HCT116 (cell line): ENCODE measurements around the gene ELK3. TPM values are rescaled to one million over a fixed set of nuclear protein-coding genes. Genes with fewer than 3 reads are reported as not detected.

Source experiments
- ATAC-seq: fragments of 200-7000 bp; cut with Tn5 transposase; 2 replicates; pipeline ENCODE4 v1.9.1; 2020; ENCODE audit warnings: mild to moderate bottlenecking, moderate library complexity
- BruUV-seq: library from RNA; stranded (reverse); fragments of 400-500 nt; replicated peaks from 2 replicates; lab custom pipeline; 2021; lab: Mats Ljungman, UMichigan
- CTCF ChIA-PET: fragments of 300-600 bp; sonication (Branson Sonifier 250); formaldehyde crosslinking; loops from one replicate; lab custom pipeline; 2021; ENCODE audit warnings: antibody characterized with exemption; lab: Charles Lee
- POLR2A ChIA-PET: fragments of 300-600, 350-600 bp; sonication (Branson Sonifier 250); formaldehyde crosslinking; loops from one replicate; lab custom pipeline; 2021; ENCODE audit warnings: antibody characterized with exemption; lab: Charles Lee
- RAD21 ChIA-PET, 2 experiments: fragments of 300-600 bp; sonication (Branson Sonifier 250); formaldehyde crosslinking; loops; one replicate each; lab custom pipeline; 2023; ENCODE audit warnings: low total read pairs in 2 of 2; ENCODE audit not compliant: uncharacterized antibody in 2 of 2, unreplicated experiment in 2 of 2, low non-redundant PET in 1 of 2; lab: Charles Lee
- DNase-seq: peaks from one replicate; pipeline ENCODE4 v3.0.0-alpha.2; 2010; ENCODE audit warnings: low read depth, low spot score
- H2AFZ ChIP-seq: fragments of 200-600 bp; shearing (Covaris generic), sonication (generic); 2 replicates; pipeline ENCODE4 v1.6.1; 2017; ENCODE audit warnings: low read depth, mixed run types, mixed read lengths, antibody characterized with exemption, low read length; ENCODE audit not compliant: poor library complexity, severe bottlenecking
- H3K27ac ChIP-seq: 2 replicates; pipeline ENCODE4 v1.5.1; 2012; ENCODE audit warnings: low read depth, low read length
- H3K27me3 ChIP-seq: fragments of 200-600 bp; sonication (generic); 2 replicates; pipeline ENCODE4 v1.6.1; 2016; ENCODE audit warnings: mixed run types, low read length, mixed read lengths; ENCODE audit not compliant: insufficient read depth
- H3K36me3 ChIP-seq, 2 experiments: fragments of 200-500 bp in 1 of 2; fragments of 200-600 bp in 1 of 2; sonication (Bioruptor generic) in 1 of 2; sonication (generic) in 1 of 2; 2 replicates each; pipeline versions ENCODE4 v1.5.1 to v1.6.1; 2014 to 2016; ENCODE audit warnings: low read length in 2 of 2, inconsistent platforms in 1 of 2, mixed read lengths in 1 of 2, mixed run types in 1 of 2; ENCODE audit not compliant: insufficient read depth in 2 of 2, control insufficient read depth in 1 of 2
- H3K4me1 ChIP-seq, 2 experiments: fragments of 200-600 bp in 1 of 2; sonication (generic) in 1 of 2; 2 replicates each; pipeline versions ENCODE4 v1.5.1 to v1.6.1; 2012 to 2017; ENCODE audit warnings: low read length in 2 of 2, inconsistent platforms in 1 of 2, mild to moderate bottlenecking in 1 of 2, mixed read lengths in 1 of 2, mixed run types in 1 of 2, moderate library complexity in 1 of 2; ENCODE audit not compliant: insufficient read depth in 2 of 2, control insufficient read depth in 1 of 2
- H3K4me2 ChIP-seq: fragments of 200-600 bp; sonication (generic); 2 replicates; pipeline ENCODE4 v1.6.1; 2017; ENCODE audit warnings: mixed run types, low read length, mixed read lengths
- H3K4me3 ChIP-seq, 2 experiments: fragments of 200-600 bp in 1 of 2; sonication (generic) in 1 of 2; replicated peaks in 1 of 2; 2 replicates each; pipeline ENCODE4 v1.5.1; 2011 to 2016; ENCODE audit warnings: low read length in 2 of 2, control low read depth in 1 of 2, low read depth in 1 of 2, mild to moderate bottlenecking in 1 of 2, mixed read lengths in 1 of 2, mixed run types in 1 of 2
- H3K79me2 ChIP-seq: fragments of 200-600 bp; sonication (generic); 2 replicates; pipeline ENCODE4 v1.6.1; 2017; ENCODE audit warnings: mild to moderate bottlenecking, mixed run types, low read length, moderate library complexity, mixed read lengths; ENCODE audit not compliant: insufficient read depth
- H3K9ac ChIP-seq: fragments of 200-600 bp; sonication (generic); 2 replicates; pipeline ENCODE4 v1.6.1; 2016; ENCODE audit warnings: low read length, mixed read lengths
- H3K9me2 ChIP-seq: fragments of 200-600 bp; sonication (generic), shearing (Covaris generic); 2 replicates; pipeline ENCODE4 v1.6.1; 2017; ENCODE audit warnings: mixed run types, mild to moderate bottlenecking, moderate library complexity; ENCODE audit not compliant: insufficient read depth
- H3K9me3 ChIP-seq, 2 experiments: fragments of 200-500 bp in 1 of 2; fragments of 200-600 bp in 1 of 2; sonication (Bioruptor generic) in 1 of 2; sonication (generic) in 1 of 2; 2 replicates each; pipeline ENCODE4 v1.6.1; 2014 to 2017; ENCODE audit warnings: low read length in 2 of 2, mixed read lengths in 2 of 2, inconsistent platforms in 1 of 2, low read depth in 1 of 2, mild to moderate bottlenecking in 1 of 2, mixed run types in 1 of 2, moderate library complexity in 1 of 2; ENCODE audit not compliant: control insufficient read depth in 1 of 2, insufficient read depth in 1 of 2
- H4K20me1 ChIP-seq: fragments of 200-600 bp; sonication (generic), shearing (Covaris generic); 2 replicates; pipeline ENCODE4 v1.6.1; 2017; ENCODE audit warnings: mixed run types, mild to moderate bottlenecking, moderate library complexity; ENCODE audit not compliant: insufficient read depth
- CBX3 ChIP-seq: IDR thresholded peaks from 2 replicates; pipeline ENCODE4 v1.6.1; 2012; ENCODE audit warnings: low read depth
- EGR1 ChIP-seq: IDR thresholded peaks from 2 replicates; pipeline ENCODE4 v1.6.1; 2012; ENCODE audit warnings: low read depth
- ELF1 ChIP-seq: IDR thresholded peaks from 2 replicates; pipeline ENCODE4 v1.6.1; 2012; ENCODE audit warnings: low read depth, borderline replicate concordance
- EZH2 ChIP-seq: fragments of 200-600 bp; sonication (generic); IDR thresholded peaks from 2 replicates; pipeline ENCODE4 v1.6.1; 2017; ENCODE audit warnings: antibody characterized with exemption, mixed run types
- EZH2phosphoT487 ChIP-seq: fragments of 200-600 bp; IDR thresholded peaks from 2 replicates; pipeline ENCODE4 v1.6.1; 2018; ENCODE audit warnings: antibody characterized with exemption, borderline replicate concordance
- FOSL1 ChIP-seq: IDR thresholded peaks from 2 replicates; pipeline ENCODE4 v1.6.1; 2012; ENCODE audit warnings: low read depth
- JUND ChIP-seq: IDR thresholded peaks from 2 replicates; pipeline ENCODE4 v1.6.1; 2012
- POLR2A ChIP-seq: IDR thresholded peaks from 2 replicates; pipeline ENCODE4 v1.7.0; 2011; ENCODE audit warnings: borderline replicate concordance; ENCODE audit not compliant: insufficient read depth, insufficient read length; ENCODE audit errors: extremely low read depth
- POLR2AphosphoS5 ChIP-seq: IDR thresholded peaks from 2 replicates; pipeline ENCODE4 v1.6.1; 2011; ENCODE audit warnings: mild to moderate bottlenecking, low read depth, low read length, moderate library complexity
- RAD21 ChIP-seq: IDR thresholded peaks from 2 replicates; pipeline ENCODE4 v1.6.1; 2012; ENCODE audit warnings: low read depth, mild to moderate bottlenecking
- SIN3A ChIP-seq: IDR thresholded peaks from 2 replicates; pipeline ENCODE4 v1.6.1; 2012; ENCODE audit warnings: low read depth
- SP1 ChIP-seq: IDR thresholded peaks from 2 replicates; pipeline ENCODE4 v1.6.1; 2012; ENCODE audit warnings: low read depth
- SRF ChIP-seq: IDR thresholded peaks from 2 replicates; pipeline ENCODE4 v1.6.1; 2012; ENCODE audit warnings: low read depth
- TCF7L2 ChIP-seq: IDR thresholded peaks from 2 replicates; pipeline ENCODE4 v1.7.0; 2011; ENCODE audit warnings: borderline replicate concordance, inconsistent platforms; ENCODE audit not compliant: insufficient read depth, insufficient read length; ENCODE audit errors: extremely low read depth
- ZFX ChIP-seq: fragments of 450-650 bp; IDR thresholded peaks from 2 replicates; pipeline ENCODE4 v1.6.1; 2017
- intact Hi-C: fragments of 100-400 bp; cut with micrococcal nuclease; formaldehyde crosslinking; loops from 2 replicates; pipeline ENCODE4 v1.10.0; 2022
- total RNA-seq: library from RNA; stranded (reverse); gene quantifications from one replicate; pipeline ENCODE4 v1.2.1, GENCODE V29; 2021; ENCODE audit not compliant: unreplicated experiment
- TF ChIP-seq, protein P1 (sequence below): IDR thresholded peaks from 2 replicates; pipeline ENCODE4 v1.6.1; 2012
- TF ChIP-seq, protein P2 (sequence below): IDR thresholded peaks from 2 replicates; pipeline ENCODE4 v1.6.1; 2012
- TF ChIP-seq, protein P3 (sequence below), 3 experiments: fragments of 200-600 bp in 1 of 3; sonication (generic) in 1 of 3; IDR thresholded peaks in 2 of 3; conservative IDR thresholded peaks in 1 of 3; 2 replicates each; pipeline ENCODE4 v1.5.1; 2012 to 2017; ENCODE audit warnings: low read depth in 2 of 3, low read length in 2 of 3, antibody characterized with exemption in 1 of 3, borderline replicate concordance in 1 of 3, control low read depth in 1 of 3, mild to moderate bottlenecking in 1 of 3, mixed read lengths in 1 of 3, mixed run types in 1 of 3, moderate library complexity in 1 of 3; ENCODE audit not compliant: insufficient read depth in 1 of 3

ELK3 gene
- total RNA-seq, 1 experiment from 2014 or later, result 45.6 TPM

DNA sequence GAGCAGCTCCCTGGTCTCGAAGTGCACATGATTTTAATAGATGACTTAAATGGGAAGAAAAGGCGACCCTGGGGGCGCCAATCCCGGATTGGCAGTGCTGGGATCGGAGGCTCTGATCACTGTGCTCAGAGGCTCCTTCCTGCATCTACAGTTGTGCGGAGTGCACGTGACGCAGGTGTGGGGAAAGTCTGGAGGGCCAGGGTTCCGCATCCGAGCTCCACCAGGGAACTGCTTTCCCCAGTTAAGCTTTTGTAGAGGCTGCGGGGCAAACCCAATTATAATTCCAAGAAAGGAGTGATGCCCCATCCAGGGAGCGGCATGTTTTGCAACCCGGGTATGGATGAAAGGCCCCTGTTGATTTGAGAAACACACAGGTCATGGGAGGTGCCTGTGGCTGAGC, 36.5 kb downstream of the ELK3 start:
- Histone ChIP-seq H3K9me2 (no peaks in the 10 kb centered on the region), H3K79me2 (peaks cover 64% of the 10 kb centered on the region), H3K36me3 (peaks cover 0 to 7% of the 10 kb centered on the region in 2 experiments; a peak in 1 of 4 replicates), H3K27me3 (no peaks in the 10 kb centered on the region), H3K4me1 (no peaks in the 10 kb centered on the region; a peak in 1 of 4 replicates), H3K27ac (no peak overlapping the region), H3K9me3 (no peaks in the 10 kb centered on the region), H3K9ac (no peak overlapping the region), H3K4me2 (no peak overlapping the region), H4K20me1 (no peaks in the 10 kb centered on the region), H2AFZ (no peak overlapping the region), H3K4me3 (no peak overlapping the region)
- no peak for ATAC-seq
- intact Hi-C loops, result no loop called here
- ChIA-PET CTCF (interaction anchor here (0.7 kb wide), 1 partner anchor 15 kb away, joined by 3 read pairs; no protein-coding TSS in a partner anchor), POLR2A (no interaction called here), RAD21 (no interaction called here)
- no TSS peak for BruUV-seq
- TF ChIP-seq, protein P1, sequence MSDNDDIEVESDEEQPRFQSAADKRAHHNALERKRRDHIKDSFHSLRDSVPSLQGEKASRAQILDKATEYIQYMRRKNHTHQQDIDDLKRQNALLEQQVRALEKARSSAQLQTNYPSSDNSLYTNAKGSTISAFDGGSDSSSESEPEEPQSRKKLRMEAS, result no peak
- no peak for TF ChIP-seq SRF
- no peak for TF ChIP-seq EZH2
- no peak for TF ChIP-seq ZFX
- no peak for TF ChIP-seq TCF7L2
- no peak for TF ChIP-seq CBX3
- TF ChIP-seq POLR2A, result no peak
- no peak for TF ChIP-seq POLR2AphosphoS5
- TF ChIP-seq EGR1, result no peak
- no peak for TF ChIP-seq RAD21
- TF ChIP-seq ELF1, result no peak
- no peak for TF ChIP-seq EZH2phosphoT487
- TF ChIP-seq FOSL1, result no peak
- TF ChIP-seq, protein P2, sequence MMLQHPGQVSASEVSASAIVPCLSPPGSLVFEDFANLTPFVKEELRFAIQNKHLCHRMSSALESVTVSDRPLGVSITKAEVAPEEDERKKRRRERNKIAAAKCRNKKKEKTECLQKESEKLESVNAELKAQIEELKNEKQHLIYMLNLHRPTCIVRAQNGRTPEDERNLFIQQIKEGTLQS, result no peak
- DNase-seq, result no peak

DNA sequence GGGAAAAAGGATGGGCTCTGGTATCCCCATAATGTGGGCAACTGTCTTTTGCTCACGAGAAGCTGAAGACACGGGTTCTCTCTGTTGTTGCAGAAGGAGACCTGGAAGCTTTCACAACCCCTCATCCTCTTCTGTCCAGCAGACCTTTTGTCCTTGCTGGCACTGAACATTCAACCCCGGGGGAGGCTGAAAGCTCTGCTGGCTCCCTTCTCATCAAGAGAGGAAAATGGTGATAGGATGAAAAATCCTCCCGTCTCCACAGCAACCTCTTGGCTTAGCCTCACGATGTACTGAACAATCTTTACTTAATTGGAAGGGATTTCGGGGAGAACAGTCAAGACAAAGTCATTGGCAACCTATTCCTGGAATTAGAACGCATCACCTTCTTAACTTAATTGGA, 39.0 kb downstream of the ELK3 start:
- Histone ChIP-seq H3K9ac (no peak overlapping the region), H3K4me3 (no peak overlapping the region), H3K4me2 (no peak overlapping the region), H3K9me3 (no peaks in the 10 kb centered on the region), H3K27ac (no peak overlapping the region), H3K9me2 (no peaks in the 10 kb centered on the region), H3K4me1 (no peaks in the 10 kb centered on the region; a peak in 1 of 4 replicates), H4K20me1 (no peaks in the 10 kb centered on the region), H3K27me3 (no peaks in the 10 kb centered on the region), H3K79me2 (peaks cover 78% of the 10 kb centered on the region; the same call in 1 of the 2 replicates), H2AFZ (no peak overlapping the region), H3K36me3 (no peaks in the 10 kb centered on the region)
- ATAC-seq, result no peak
- no peak for TF ChIP-seq ELF1
- TF ChIP-seq SRF, result no peak
- TF ChIP-seq JUND, result no peak
- no peak for TF ChIP-seq RAD21
- TF ChIP-seq, protein P1, result no peak
- no peak for TF ChIP-seq EGR1
- no peak for TF ChIP-seq SIN3A
- no peak for TF ChIP-seq EZH2phosphoT487
- no peak for TF ChIP-seq TCF7L2
- TF ChIP-seq SP1, result no peak
- no peak for TF ChIP-seq ZFX
- TF ChIP-seq, protein P2, result no peak
- TF ChIP-seq, protein P3, sequence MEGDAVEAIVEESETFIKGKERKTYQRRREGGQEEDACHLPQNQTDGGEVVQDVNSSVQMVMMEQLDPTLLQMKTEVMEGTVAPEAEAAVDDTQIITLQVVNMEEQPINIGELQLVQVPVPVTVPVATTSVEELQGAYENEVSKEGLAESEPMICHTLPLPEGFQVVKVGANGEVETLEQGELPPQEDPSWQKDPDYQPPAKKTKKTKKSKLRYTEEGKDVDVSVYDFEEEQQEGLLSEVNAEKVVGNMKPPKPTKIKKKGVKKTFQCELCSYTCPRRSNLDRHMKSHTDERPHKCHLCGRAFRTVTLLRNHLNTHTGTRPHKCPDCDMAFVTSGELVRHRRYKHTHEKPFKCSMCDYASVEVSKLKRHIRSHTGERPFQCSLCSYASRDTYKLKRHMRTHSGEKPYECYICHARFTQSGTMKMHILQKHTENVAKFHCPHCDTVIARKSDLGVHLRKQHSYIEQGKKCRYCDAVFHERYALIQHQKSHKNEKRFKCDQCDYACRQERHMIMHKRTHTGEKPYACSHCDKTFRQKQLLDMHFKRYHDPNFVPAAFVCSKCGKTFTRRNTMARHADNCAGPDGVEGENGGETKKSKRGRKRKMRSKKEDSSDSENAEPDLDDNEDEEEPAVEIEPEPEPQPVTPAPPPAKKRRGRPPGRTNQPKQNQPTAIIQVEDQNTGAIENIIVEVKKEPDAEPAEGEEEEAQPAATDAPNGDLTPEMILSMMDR (IDR thresholded peaks at IDR 0.05 in 2 of 3, conservative IDR thresholded peaks at IDR 0.05 in 1 of 3; ENCODE audit: borderline replicate concordance in 1 of 3, insufficient read depth in 1 of 3, low read depth in 2 of 3, low read length in 2 of 3), result no peak
- TF ChIP-seq FOSL1, result no peak
- BruUV-seq, result no TSS peak
- RAD21 ChIA-PET, result no interaction called here
- POLR2A ChIA-PET, result no interaction called here
- CTCF ChIA-PET, result no interaction called here
- intact Hi-C loops, result no loop called here
- DNase-seq, result no peak
